ENCODE data around the gene KRT4. TPM values are rescaled to one million over a fixed set of nuclear protein-coding genes. Genes with fewer than 3 reads are reported as not detected.

KRT4 gene
- total RNA-seq, 4 donors from 2014 or later, result 3.5 to 227 (median 10.8) TPM

GRCh38 chr12:52782502-52782901 is 31.4 kb downstream of the KRT4 start:
- ATAC-seq, result no peak
- H3K9me3 ChIP-seq, result no peaks in the 10 kb centered on the region
- no peak overlapping the region for H3K27ac ChIP-seq
- H3K27me3 ChIP-seq, result peaks cover 43% of the 10 kb centered on the region
- H3K4me1 ChIP-seq, result no peaks in the 10 kb centered on the region
- 75 to 83% methylated on average over 2 to 4 of the region's 4 CpGs for WGBS, 2 donors (ENCODE audit: low coverage in 1 of 2)
- H3K4me3 ChIP-seq, result no peak overlapping the region
- TF ChIP-seq POLR2AphosphoS5 (IDR thresholded peaks at IDR 0.05) (no peak), POLR2A (IDR thresholded peaks at IDR 0.05) (no peak)
- no peaks in the 10 kb centered on the region for H3K36me3 ChIP-seq

GRCh38 chr12:52781399-52782082 is 32.4 kb downstream of the KRT4 start:
- no peak overlapping the region for H3K4me3 ChIP-seq
- no peak for ATAC-seq
- WGBS, 2 donors (ENCODE audit: low coverage in 1 of 2), result 75 to 84% methylated on average over 4 of the region's 4 CpGs

GRCh38 chr12:52779914-52780313 is 34.0 kb downstream of the KRT4 start:
- H3K27ac ChIP-seq, result no peak overlapping the region
- no peaks in the 10 kb centered on the region for H3K36me3 ChIP-seq
- no peak overlapping the region for H3K4me3 ChIP-seq
- TF ChIP-seq POLR2A (IDR thresholded peaks at IDR 0.05), result no peak
- TF ChIP-seq POLR2AphosphoS5 (IDR thresholded peaks at IDR 0.05), result no peak
- TF ChIP-seq, protein P1, sequence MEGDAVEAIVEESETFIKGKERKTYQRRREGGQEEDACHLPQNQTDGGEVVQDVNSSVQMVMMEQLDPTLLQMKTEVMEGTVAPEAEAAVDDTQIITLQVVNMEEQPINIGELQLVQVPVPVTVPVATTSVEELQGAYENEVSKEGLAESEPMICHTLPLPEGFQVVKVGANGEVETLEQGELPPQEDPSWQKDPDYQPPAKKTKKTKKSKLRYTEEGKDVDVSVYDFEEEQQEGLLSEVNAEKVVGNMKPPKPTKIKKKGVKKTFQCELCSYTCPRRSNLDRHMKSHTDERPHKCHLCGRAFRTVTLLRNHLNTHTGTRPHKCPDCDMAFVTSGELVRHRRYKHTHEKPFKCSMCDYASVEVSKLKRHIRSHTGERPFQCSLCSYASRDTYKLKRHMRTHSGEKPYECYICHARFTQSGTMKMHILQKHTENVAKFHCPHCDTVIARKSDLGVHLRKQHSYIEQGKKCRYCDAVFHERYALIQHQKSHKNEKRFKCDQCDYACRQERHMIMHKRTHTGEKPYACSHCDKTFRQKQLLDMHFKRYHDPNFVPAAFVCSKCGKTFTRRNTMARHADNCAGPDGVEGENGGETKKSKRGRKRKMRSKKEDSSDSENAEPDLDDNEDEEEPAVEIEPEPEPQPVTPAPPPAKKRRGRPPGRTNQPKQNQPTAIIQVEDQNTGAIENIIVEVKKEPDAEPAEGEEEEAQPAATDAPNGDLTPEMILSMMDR (IDR thresholded peaks at IDR 0.05), result no peak
- TF ChIP-seq EP300 (IDR thresholded peaks at IDR 0.05), result no peak
- H3K27me3 ChIP-seq, result peaks cover 57% of the 10 kb centered on the region
- H3K9me3 ChIP-seq, result no peaks in the 10 kb centered on the region
- no peak for ATAC-seq
- 67 to 93% methylated on average over 3 to 5 of the region's 6 CpGs for WGBS, 2 donors (ENCODE audit: low coverage in 1 of 2)
- H3K4me1 ChIP-seq, result no peaks in the 10 kb centered on the region

More at GRCh38 chr12:52781399-52782082, 32.4 kb downstream of the KRT4 start:
- Histone ChIP-seq H3K4me1 (no peaks in the 10 kb centered on the region), H3K27me3 (peaks cover 50% of the 10 kb centered on the region), H3K36me3 (no peaks in the 10 kb centered on the region), H3K9me3 (no peaks in the 10 kb centered on the region), H3K27ac (no peak overlapping the region)
- TF ChIP-seq, protein P1 (IDR thresholded peaks at IDR 0.05), result no peak
- TF ChIP-seq POLR2AphosphoS5 (IDR thresholded peaks at IDR 0.05), result no peak
- TF ChIP-seq EP300 (IDR thresholded peaks at IDR 0.05), result no peak
- TF ChIP-seq POLR2A (IDR thresholded peaks at IDR 0.05), result no peak

- H3K4me1 ChIP-seq, result no peaks in the 10 kb centered on the region
- no peak overlapping the region for H3K4me3 ChIP-seq
- H3K36me3 ChIP-seq, result no peaks in the 10 kb centered on the region
- H3K9me3 ChIP-seq, result no peaks in the 10 kb centered on the region
- no peak overlapping the region for H3K27ac ChIP-seq
- peaks cover 49% of the 10 kb centered on the region for H3K27me3 ChIP-seq
- no peak for TF ChIP-seq POLR2AphosphoS5 (IDR thresholded peaks at IDR 0.05)
- TF ChIP-seq, protein P1 (IDR thresholded peaks at IDR 0.05), result no peak
- no peak for TF ChIP-seq POLR2A (IDR thresholded peaks at IDR 0.05)
- ATAC-seq, result no peak
- WGBS, 2 donors (ENCODE audit: low coverage in 1 of 2), result 100% methylated on average over 1 of the region's 2 CpGs; no CpG with 5 or more reads in 1 of the 2 donors
Observed at GRCh38 chr12:52778833-52779232, 35.1 kb downstream of the KRT4 start.

GRCh38 chr12:52777566-52777965 is 36.4 kb downstream of the KRT4 start:
- no peak overlapping the region for H3K4me3 ChIP-seq
- ATAC-seq, result no peak
- peaks cover 41% of the 10 kb centered on the region for H3K27me3 ChIP-seq
- no peak for TF ChIP-seq EP300 (IDR thresholded peaks at IDR 0.05)
- no peak for TF ChIP-seq POLR2AphosphoS5 (IDR thresholded peaks at IDR 0.05)
- TF ChIP-seq, protein P1 (IDR thresholded peaks at IDR 0.05), result no peak
- TF ChIP-seq POLR2A (IDR thresholded peaks at IDR 0.05), result no peak
- H3K27ac ChIP-seq, result no peak overlapping the region
- WGBS, 2 donors (ENCODE audit: low coverage in 1 of 2), result no CpG with 5 or more reads among the region's 4 CpGs
- H3K36me3 ChIP-seq, result no peaks in the 10 kb centered on the region
- H3K9me3 ChIP-seq, result no peaks in the 10 kb centered on the region
- H3K4me1 ChIP-seq, result no peaks in the 10 kb centered on the region

All from gastroesophageal sphincter (tissue), 4 donors.